A673 (cell line): ENCODE data around the gene THADA. TPM values are rescaled to one million over a fixed set of nuclear protein-coding genes. Genes with fewer than 3 reads are reported as not detected.

Experiments
- BruUV-seq: library from RNA; stranded (reverse); fragments of 400-500 nt; replicated peaks from 2 replicates; lab custom pipeline; 2021; lab: Mats Ljungman, UMichigan
- CTCF ChIA-PET: fragments of 300-600 bp; sonication (Branson Sonifier 250); formaldehyde crosslinking; loops from one replicate; lab custom pipeline; 2022; ENCODE audit warnings: antibody characterized with exemption; lab: Charles Lee
- POLR2A ChIA-PET: fragments of 300-600 bp; sonication (Branson Sonifier 250); formaldehyde crosslinking; loops from one replicate; lab custom pipeline; 2022; ENCODE audit warnings: antibody characterized with exemption; ENCODE audit not compliant: low non-redundant PET; lab: Charles Lee
- DNase-seq: peaks from one replicate; pipeline ENCODE4 v3.0.0-alpha.2; 2015; ENCODE audit warnings: low spot score
- H3K27ac ChIP-seq: fragments of 200-600 bp; sonication (generic); 2 replicates; pipeline ENCODE4 v1.5.1; 2016; ENCODE audit warnings: mixed run types, low read depth, mild to moderate bottlenecking, mixed read lengths, antibody characterized with exemption, low read length; ENCODE audit not compliant: poor library complexity, severe bottlenecking
- H3K27me3 ChIP-seq: fragments of 200-600 bp; sonication (generic); replicated peaks from 2 replicates; pipeline ENCODE4 v1.6.1; 2017; ENCODE audit warnings: mixed run types, low read depth, mild to moderate bottlenecking, mixed read lengths, antibody characterized with exemption, low read length; ENCODE audit not compliant: insufficient read depth, poor library complexity
- H3K36me3 ChIP-seq: fragments of 200-600 bp; sonication (generic); 2 replicates; pipeline ENCODE4 v1.6.1; 2016; ENCODE audit warnings: mixed run types, mild to moderate bottlenecking, mixed read lengths, antibody characterized with exemption, low read length; ENCODE audit not compliant: insufficient read depth, poor library complexity, severe bottlenecking
- H3K4me1 ChIP-seq: fragments of 200-600 bp; sonication (generic); 2 replicates; pipeline ENCODE4 v1.6.1; 2017; ENCODE audit warnings: mixed run types, mild to moderate bottlenecking, mixed read lengths, antibody characterized with exemption, low read length; ENCODE audit not compliant: insufficient read depth, poor library complexity, severe bottlenecking
- H3K4me3 ChIP-seq: fragments of 200-600 bp; sonication (generic); 2 replicates; pipeline ENCODE4 v1.5.1; 2016; ENCODE audit warnings: low read depth, mixed run types, mild to moderate bottlenecking, mixed read lengths, low read length; ENCODE audit not compliant: poor library complexity, severe bottlenecking
- H3K9me3 ChIP-seq: fragments of 200-600 bp; sonication (generic); 2 replicates; pipeline ENCODE4 v1.6.1; 2016; ENCODE audit warnings: mixed run types, low read depth, mild to moderate bottlenecking, mixed read lengths, antibody characterized with exemption, low read length; ENCODE audit not compliant: poor library complexity, severe bottlenecking
- CTCF ChIP-seq: fragments of 300-800, 200-600 bp; sonication (generic); conservative IDR thresholded peaks from 2 replicates; pipeline ENCODE4 v1.5.1; 2017; ENCODE audit warnings: low read depth, mild to moderate bottlenecking, antibody characterized with exemption, low read length, moderate library complexity, mixed read lengths
- EZH2 ChIP-seq: fragments of 200-600 bp; sonication (generic); IDR thresholded peaks from 2 replicates; pipeline ENCODE4 v1.6.1; 2017; ENCODE audit warnings: borderline replicate concordance, low read depth, mild to moderate bottlenecking, mixed read lengths, antibody characterized with exemption, low read length; ENCODE audit not compliant: poor library complexity, severe bottlenecking
- intact Hi-C: fragments of 100-400 bp; cut with micrococcal nuclease; formaldehyde crosslinking; loops from one replicate; pipeline ENCODE4 v1.10.0; 2022; ENCODE audit not compliant: unreplicated experiment
- total RNA-seq: library from RNA; stranded (reverse); gene quantifications from 2 replicates; pipeline ENCODE4 v1.2.3, GENCODE V29; 2021

The THADA gene
- total RNA-seq, 1 experiment from 2014 or later = 39.7 TPM

- no peak overlapping the region for H3K4me3 ChIP-seq
- intact Hi-C loops = no loop called here
- ChIA-PET CTCF (no interaction called here), POLR2A (no interaction called here)
- H3K4me1 ChIP-seq = no peaks in the 10 kb centered on the region
- no peaks in the 10 kb centered on the region for H3K36me3 ChIP-seq
- H3K9me3 ChIP-seq = no peaks in the 10 kb centered on the region
- DNase-seq = no peak
- BruUV-seq = no TSS peak
- H3K27ac ChIP-seq = no peak overlapping the region
- TF ChIP-seq EZH2 (no peak), CTCF (no peak)
- no peaks in the 10 kb centered on the region for H3K27me3 ChIP-seq
These were observed 56.4 kb downstream of the THADA start for GRCh38 chr2:43539436-43539835.

- H3K36me3 ChIP-seq = no peaks in the 10 kb centered on the region
- TF ChIP-seq CTCF (no peak), EZH2 (no peak)
- ChIA-PET POLR2A (no interaction called here), CTCF (interaction anchor here (0.7 kb wide), 1 partner anchor 562 kb away, joined by 3 read pairs; no protein-coding TSS in a partner anchor)
- intact Hi-C loops = loop anchor here (1.0 kb wide), 1 partner anchor 711 kb away; no protein-coding TSS in a partner anchor
- H3K4me1 ChIP-seq = no peaks in the 10 kb centered on the region
- H3K27ac ChIP-seq = no peak overlapping the region
- DNase-seq = no peak
- no peaks in the 10 kb centered on the region for H3K27me3 ChIP-seq
- no TSS peak for BruUV-seq
- H3K9me3 ChIP-seq = no peaks in the 10 kb centered on the region
- H3K4me3 ChIP-seq = no peak overlapping the region
These were observed 57.7 kb downstream of the THADA start for GRCh38 chr2:43538034-43538670.

- H3K36me3 ChIP-seq = no peaks in the 10 kb centered on the region
- no peak for DNase-seq
- POLR2A ChIA-PET = no interaction called here
- H3K4me1 ChIP-seq = no peaks in the 10 kb centered on the region
- BruUV-seq = no TSS peak
- no peaks in the 10 kb centered on the region for H3K27me3 ChIP-seq
- CTCF ChIA-PET = no interaction called here
- H3K9me3 ChIP-seq = no peaks in the 10 kb centered on the region
- intact Hi-C loops = no loop called here
- no peak for TF ChIP-seq EZH2
- no peak for TF ChIP-seq CTCF
- H3K4me3 ChIP-seq = no peak overlapping the region
- no peak overlapping the region for H3K27ac ChIP-seq
These were observed 58.7 kb downstream of the THADA start for GRCh38 chr2:43537137-43537536.
